Keratinocyte (primary cell): Measurements from ENCODE around the gene FOXO1.

Source experiments
- CTCF ChIP-seq, 3 experiments: IDR thresholded peaks in 1 of 3; conservative IDR thresholded peaks in 1 of 3; optimal IDR thresholded peaks in 1 of 3; 2 replicates in 2 of 3; 3 replicates in 1 of 3; pipeline versions ENCODE3 to v1.5.1; 2011; ENCODE audit warnings: low read length in 3 of 3, mild to moderate bottlenecking in 3 of 3, moderate library complexity in 2 of 3, control low read depth in 1 of 3, inconsistent platforms in 1 of 3; ENCODE audit not compliant: insufficient read depth in 2 of 3; ENCODE audit errors: extremely low read depth in 1 of 3
- EZH2 ChIP-seq: IDR thresholded peaks from one replicate; pipeline ENCODE4 v1.6.1; 2012; ENCODE audit warnings: inconsistent platforms, mild to moderate bottlenecking, low read length, moderate library complexity

GRCh38 chr13:40660692-40661091, 5.7 kb downstream of the FOXO1 start:
- TF ChIP-seq CTCF (optimal IDR thresholded peaks at IDR 0.05 in 1 of 3, IDR thresholded peaks at IDR 0.05 in 1 of 3, conservative IDR thresholded peaks at IDR 0.05 in 1 of 3; ENCODE audit: extremely low read depth in 1 of 3, insufficient read depth in 2 of 3, low read length in 3 of 3) (no peak), EZH2 (no peak)
